GM21529 (cell line): ENCODE data around the gene CHMP6.

ENCODE experiments used
- ATAC-seq: cut with Tn5 transposase; IDR thresholded peaks from one replicate; pipeline ENCODE4 v1.9.1; 2021; ENCODE audit not compliant: unreplicated experiment

Gene CHMP6

DNA sequence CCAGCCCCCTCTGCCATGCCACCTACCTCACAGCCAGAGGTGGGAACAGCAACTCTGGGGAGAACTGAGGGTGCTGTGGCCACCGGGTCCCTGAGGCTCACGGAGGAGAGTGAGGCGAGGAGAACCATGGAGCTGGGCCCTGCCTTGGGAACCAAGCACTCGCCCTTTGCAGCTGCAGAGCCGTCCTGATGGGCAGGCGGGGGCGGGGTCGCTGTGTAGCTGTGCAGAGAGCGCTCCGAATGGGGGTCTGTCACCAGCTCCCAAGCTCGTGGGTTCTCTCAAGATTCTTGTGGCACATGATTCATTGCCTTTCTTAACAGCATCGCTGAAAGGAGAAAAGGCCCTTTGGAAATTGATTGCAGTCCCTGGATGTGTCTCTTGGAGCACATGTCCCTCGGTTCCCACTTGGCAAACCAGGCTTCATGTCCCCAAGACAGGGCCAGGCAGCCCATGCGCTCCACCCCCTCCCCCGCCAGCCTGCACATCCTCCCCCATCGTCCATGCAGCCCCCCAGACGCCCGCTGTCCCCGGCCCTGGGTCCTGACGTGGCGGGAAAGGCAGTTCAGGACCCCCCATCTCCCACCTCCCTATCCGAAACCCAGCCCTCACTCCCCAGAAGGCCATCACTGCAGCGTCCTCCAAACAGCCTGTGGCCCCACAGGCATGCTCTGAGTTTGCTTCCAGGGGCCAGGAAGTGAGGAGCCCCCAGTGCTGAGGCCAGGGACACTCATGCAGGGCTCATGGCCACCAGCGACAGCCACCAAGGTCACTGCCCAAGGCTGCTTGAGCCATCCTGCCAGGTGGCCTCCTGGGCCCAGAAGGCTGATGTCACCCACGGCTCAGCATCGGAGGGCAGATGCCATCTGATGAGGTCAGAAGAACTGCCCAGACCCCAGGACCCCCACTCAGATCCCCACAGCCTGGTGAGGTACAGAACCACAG, 20.6 kb upstream of the CHMP6 start:
- no peak for ATAC-seq

DNA sequence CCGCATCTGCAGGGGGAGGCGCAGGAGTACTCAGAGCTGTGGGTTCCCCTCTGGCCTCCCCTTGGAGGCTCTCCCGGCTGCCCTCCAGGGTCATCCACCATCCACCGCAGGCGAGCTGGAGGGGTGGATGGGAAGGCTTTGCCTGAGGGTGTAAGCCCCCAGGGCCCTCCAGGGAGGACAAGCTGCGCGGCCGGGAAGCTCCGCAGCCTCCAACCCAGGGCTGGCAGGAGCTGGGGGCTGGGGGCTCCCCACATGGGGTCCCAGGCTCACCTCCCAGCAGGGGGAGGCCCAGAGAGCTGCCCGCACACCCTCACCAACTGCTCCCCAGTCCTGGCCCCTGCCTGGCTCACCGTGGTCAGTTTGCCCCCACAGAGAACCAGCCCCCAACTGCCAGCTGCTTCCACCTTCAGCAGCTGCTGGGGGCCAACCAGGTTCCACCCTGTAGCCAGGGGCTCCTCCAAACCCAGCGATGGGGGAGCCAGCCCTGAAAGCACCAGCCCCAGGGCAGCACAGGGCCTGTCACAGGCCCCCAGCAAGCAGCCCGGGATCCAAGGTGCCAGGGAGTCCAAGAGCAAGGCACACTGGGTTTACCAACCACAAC, 19.8 kb upstream of the CHMP6 start:
- no peak for ATAC-seq

DNA sequence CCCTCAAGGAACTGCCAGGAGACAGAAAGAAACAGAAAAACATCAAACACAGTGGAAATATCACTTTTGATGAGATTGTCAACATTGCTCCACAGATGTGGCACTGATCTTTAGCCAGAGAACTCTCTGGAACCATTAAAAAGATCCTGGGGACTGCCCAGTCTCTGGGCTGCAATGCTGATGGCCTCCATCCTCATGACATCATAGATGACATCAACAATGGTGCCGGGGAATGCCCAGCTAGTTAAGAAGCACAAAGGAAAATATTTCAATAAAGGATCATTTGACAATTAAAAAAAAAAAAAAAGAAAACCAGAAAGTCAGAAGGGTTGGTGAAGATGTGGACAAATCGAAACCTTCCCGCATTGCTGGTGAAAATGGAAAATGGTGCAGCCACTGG, 14.9 kb upstream of the CHMP6 start:
- no peak for ATAC-seq

DNA sequence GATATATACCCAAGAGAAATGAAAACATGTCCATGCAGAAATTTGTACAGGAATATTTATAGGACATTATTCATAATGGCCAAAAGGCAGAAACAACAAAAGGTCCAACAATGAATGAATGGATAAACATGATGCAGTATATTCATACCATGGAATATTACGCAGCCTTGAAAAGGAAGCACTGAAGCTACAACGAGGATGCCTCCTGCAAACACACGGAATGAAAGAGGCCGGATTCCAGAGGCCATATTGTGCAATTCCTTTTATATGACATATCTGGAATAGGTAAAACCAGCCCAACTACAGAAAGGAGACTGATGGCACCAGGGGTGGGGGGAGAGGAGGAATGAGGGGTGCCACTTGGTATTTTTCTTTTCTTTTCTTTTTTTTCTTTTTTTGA, 14.5 kb upstream of the CHMP6 start:
- no peak for ATAC-seq

DNA sequence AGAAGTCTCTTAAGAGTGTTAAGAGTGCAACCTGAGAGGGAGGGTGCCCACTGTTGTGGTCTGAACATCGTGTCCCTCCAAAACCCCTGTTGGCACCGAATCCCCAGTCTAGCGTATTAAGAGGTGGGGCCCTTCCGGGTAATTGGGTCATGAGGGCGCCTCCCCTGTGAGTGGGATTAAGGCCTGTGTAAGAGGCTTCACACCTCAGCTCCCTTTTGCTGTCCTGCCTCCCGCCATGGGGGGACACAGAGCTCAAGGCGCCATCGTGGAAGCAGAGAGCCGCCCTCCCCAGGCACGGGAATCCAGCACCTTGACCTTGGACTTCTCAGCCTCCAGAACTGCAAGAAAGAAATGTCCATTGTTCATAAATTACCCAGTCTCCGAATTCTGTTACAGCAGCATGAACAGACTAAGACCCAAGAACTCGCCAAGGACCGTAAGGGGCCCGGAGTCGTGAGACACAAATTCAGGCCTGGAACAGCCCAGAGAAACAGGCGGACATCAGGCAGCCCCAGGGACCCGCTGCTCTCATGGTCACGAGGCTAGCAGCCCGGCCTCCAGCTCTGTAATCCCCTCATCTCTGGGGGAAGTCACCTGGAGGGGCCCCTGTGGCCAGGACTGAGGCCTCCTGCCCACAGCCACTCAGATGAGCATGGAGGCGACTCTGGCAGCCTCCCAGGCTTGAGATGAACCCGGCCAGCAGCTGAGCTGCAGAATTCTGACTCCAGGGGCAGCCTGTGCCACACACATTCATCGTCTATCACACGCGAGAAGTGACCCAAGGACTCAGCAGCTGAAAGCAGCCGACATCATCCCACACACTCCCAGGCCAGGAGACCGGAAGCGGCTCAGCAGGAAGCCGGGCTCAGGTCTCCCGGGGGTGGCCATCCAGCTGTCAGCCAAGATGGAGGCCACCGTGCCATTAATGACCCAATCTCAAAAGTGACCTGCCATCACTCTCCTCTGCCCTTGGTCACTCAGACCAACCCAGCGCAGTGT, 12.8 kb upstream of the CHMP6 start:
- ATAC-seq = no peak

DNA sequence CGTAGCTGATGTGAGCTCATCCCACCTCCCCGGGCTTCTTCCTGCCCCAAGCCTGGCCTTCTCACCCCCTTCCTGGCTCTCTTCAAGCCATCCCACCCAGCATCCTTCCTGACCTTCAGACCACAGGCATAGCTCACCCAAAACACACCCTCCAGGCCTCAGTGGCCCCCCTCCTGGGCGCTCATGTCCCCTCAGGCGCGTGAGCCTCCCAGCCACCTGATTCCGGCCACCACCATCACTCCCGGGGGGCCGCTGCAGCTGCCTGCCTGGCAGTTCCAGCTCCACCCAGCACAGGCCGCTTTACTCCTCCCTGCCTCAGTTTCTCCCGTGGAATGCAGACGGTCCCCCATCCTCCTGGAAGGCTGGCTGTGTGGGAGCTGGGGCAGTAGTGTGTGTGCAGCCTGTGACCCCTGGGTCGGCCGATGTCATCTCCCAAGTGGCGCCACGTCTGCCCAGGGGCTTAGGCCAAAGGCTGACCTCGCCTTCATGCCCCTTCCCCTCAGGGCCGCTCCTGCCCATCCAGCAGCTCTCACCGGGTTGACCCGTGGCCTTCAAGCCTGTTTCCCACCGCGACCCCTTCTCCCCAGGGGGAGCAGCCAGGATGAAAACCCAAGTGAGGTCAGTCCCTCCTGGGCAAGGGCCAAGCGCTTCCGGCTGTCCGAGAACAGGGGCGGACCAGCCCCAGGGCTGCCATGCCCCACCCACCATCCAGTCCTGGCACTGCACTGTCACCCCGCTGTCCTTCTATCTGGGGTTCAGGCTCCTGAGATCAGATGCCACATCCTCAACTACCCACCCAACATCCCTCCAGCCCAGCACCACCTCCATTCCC, 11.9 kb upstream of the CHMP6 start:
- ATAC-seq = no peak

DNA sequence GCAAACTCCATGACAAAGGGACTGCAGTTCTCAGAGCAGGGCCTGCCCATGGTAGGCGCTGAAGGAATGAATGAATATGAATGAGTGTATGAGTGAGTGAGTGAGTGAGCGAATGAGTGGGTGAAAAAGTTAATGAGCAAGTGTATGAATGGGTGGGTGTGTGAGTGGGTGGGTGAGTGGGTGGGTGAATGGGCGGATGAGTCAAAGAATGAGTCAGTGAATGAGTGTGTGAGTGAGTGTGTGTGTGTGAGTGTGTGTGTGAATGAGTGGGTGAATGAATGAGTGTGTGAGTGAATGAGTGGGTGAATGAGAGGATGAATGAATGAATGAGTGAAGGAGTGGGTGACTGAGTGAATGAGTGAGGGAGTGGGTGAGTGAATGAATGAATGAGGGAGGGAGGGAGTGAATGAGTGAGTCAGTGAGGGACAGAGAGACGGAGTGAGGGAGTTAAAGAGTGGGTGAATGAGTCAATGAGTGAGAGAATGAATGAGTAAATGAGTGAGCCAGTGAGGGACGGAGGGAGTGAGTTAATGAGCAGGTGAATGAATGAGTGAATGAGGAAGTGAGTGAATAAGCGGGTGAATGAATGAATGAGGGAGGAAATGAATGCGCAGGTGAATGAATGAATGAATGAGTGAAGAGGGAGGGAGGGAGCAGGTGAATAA, 11.1 kb upstream of the CHMP6 start:
- no peak for ATAC-seq

DNA sequence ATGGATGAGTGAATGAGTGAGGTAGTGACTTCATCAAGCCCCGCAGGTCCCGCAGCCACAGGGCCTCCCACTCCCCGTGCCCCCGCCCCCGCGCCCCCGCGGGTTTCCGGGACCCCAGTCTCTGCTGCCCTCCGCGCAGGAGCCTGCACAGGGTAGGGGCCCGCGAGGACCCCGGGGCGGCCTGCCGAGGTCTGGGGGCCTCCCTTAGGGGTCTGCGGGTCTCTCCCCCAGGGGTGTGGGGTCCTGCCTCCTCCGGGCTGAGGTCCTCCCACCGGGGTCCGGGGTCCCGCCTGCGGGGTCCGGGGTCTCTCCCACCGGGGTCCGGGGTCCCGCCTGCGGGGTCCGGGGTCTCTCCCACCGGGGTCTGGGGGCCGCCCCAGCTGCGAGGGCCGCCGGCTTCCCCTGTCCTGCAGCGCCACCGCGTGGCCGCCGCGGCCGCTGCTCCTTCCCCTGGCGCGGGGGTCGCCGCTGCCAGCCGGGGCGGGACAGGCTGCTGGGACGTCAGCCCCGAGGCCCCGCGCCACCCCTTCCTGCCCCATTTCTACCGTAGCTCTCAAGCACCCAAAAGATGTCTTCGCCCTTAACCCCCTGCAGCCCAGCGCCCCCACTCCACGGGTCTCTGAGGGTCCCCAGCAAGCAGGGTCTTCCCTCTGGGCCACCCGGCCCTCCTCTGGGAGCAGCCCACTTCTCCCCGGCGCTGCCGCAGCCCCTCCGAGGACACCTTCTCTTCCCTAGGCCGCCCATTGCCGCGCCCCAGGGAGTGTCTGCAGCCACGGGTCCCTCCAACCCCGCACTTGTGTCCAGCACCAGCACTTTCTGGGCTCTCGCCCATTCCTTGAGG, 10.4 kb upstream of the CHMP6 start:
- ATAC-seq = no peak

DNA sequence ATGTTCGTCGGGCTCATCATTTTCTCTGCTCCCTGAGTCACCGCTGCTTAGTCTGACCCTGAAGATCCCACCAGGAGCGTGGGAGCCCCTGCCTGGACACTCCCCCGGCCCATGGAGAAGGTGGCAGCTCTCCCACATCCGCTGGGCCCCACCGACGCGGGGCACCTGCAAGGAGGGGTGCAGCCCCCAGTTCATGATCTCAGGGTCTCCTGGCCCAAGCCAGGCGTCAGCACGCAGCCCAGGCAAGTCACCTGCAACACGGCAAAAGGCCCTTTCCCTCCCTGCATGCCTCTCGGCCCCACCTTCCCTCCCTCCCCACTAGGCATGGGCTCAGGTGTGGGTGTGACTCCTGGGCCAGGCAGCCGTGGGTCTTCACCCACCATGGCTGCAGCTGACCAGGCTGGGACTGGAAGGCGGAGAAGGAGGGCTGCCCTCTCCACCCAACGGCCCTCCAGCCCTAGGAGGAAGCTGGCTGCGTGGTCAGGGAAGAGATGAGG, 9.7 kb upstream of the CHMP6 start:
- no peak for ATAC-seq

DNA sequence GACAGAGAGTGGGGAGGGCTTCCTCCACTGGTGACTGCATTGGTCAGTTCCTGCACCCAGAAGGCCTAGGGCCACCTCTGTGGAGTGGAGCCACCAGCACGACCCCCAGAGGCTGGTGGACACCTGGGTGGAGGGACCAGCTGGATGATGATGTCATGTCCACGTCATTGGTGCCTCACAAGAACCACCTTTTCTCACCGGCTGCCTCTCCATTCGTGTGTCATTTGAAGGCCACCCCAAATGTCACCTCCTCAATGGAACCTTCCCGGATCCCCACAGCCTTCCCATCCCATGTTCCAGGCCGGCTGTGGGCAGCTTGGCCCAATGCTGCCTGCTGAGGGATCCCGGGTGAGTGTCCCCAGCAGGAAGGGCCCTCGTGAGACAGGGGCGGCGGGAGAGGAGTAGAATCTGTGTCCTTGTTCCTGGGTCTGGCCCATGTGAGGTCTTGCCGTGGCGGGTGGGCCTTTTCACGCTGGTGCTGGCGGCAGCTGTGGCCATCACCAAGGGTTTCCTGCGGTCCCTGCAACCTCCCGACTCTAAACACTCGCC, 9.1 kb upstream of the CHMP6 start:
- no peak for ATAC-seq

DNA sequence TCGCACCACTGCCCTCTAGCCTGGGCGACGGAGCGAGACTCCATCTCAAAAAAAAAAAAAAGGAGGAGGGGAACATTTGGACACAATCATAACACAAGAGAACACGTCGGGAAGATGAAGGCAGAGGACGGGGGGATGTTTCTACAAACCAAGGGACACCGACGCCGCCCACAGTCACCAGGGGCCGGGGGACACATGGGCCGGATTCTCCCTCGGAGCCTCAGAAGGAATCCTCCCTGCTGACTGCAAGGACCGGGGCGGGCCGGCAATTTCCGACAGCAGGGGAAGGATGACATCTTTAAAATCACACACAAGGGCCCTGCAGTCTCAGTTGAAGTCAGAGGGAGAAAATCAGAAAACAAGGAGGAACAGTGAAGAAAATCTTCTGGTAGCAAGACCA, 8.1 kb upstream of the CHMP6 start:
- ATAC-seq = no peak

DNA sequence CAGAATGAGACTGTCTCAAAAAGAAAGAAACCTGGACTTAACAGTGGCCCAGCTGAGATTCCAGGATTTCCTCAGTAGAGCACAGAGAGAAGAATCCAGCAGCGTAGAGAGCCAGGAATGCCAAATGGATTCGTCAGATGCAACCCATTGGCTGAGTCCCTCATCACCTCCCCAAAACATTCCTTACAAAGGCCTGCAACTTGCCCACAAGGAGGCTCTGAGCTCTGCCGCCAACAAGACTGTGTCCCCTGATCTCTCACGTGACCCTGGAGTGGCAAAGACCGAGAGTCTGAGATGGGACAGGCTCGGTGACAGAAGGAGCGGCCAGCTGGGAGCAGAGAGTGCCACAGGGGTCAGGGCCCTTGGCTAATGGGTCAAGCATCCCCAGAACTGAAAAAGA, 6.9 kb upstream of the CHMP6 start:
- no peak for ATAC-seq

DNA sequence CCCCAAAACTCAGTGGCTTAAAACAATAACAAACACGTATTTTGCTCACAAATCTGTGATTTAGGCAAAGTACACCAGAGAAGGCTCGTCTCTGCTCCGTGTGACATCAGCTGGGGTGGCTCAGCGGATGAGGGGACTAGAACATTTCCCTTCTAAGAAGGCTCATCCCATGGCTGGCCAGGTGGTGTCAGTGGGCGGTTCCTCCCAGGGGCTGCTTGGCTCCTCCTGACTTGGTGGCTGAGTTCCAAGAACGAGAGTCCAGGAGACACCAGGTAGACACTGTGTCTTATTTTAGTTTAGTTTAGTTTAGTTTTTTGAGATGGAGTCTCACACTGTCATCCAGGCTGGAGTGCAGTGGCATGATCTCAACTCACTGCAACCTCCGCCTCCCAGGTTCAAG, 5.6 kb upstream of the CHMP6 start:
- no peak for ATAC-seq

DNA sequence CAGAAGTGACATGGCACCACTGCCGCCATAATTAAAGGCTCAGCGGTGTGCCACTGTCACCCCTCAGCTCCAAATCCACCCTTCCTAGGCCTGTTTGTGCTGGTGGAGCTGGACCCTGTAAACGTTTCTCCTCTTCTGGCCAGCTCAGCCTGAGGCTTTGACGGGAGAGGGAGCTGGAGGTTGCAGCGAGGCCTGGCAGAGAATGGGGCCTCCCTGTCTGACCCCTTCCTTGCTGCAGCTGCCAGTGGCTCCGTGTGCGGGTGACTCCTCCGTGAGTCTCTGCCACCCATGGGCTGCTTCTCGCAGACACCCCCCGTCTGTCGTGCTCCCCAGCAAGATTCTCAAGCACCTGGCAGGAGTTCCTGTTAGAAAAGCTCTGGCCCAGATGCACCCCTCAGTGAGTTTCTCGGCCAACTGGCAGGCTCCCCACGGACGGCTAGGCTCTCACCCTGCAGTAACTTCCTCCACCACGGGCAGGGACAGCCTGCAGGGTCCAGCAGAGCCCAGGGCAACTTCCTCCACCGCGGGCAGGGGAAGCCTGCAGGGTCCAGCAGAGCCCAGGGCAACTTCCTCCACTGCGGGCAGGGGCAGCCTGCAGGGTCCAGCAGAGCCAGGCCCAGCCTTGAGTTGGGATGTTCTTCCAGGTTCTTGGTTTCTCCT, 4.7 kb upstream of the CHMP6 start:
- ATAC-seq = no peak

DNA sequence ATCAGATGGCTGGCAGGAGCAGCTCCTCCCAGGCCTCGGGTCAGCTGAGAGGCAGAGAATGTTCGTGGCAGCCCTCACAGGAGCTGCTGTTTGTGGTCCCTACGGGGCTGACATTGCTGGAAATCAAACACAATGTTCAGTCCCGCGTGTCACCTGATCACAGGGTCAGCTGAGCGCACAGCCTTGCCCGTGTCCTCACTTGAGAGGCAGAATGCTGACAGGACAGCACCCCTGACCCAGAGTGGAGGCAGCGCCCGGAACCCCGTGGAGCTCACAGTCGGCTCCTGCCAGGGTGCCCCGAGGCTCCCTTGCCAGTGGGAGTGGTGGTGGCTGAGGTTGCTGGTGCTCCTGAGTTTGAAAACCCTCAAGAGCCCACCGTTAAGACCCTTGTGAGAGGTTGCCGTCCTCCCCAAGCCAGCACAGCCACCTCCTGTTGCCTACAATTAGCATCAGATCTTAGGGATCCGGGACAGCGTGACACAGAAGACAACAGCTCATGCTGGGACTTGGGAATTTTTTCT, 3.6 kb upstream of the CHMP6 start:
- ATAC-seq = no peak

DNA sequence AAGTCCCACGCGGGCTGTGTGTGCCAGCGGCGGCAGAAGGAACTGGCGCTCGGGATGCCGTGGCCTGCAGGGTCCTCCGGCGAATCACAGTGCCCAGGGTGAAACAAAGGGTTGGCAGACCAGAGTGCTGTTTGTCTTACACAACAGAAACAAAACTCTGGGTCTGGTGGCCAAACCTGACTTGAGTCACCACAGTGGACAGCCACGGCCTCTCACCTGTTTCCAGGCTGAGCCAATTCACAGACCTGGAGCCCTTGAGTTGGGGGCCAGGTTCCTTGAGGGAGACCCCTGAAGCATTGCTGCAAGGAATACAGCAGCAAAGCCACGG, 2.1 kb upstream of the CHMP6 start:
- no peak for ATAC-seq

DNA sequence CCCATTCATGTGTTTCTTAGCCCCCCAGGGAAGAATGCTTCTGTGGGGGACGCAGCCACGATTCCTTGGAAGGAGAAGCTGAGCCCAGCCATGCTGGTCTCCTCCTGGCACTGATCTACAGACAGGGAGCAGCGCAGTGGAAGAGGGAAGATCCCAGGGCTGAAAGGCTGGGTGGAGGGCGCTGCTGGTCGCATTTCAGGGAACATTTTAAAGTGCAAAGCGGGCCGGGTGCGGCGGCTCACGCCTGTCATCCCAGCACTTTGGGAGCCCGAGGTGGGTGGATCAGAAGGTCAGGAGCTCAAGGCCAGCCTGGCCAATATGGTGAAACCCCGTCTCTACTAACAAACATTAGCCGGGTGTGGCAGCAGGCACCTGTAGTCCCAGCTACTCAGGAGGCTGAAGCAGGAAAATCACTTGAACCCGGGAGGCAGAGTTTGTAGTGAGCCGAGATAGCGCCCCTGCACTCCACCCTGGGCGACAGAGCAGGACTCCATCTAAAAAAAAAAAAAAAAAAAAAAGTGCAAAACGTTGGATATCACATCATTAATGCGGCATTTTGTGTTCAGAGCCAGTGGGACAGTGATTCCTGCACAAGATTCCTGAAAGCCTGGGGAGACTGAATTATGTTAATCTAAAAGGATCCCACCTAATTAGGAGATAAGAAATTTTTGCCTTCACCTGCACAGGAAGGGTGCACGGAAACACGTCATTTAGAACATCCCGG, 558 bp upstream of the CHMP6 start:
- no peak for ATAC-seq
